ENCODE results near the gene CXXC4. TPM values are rescaled to one million over a fixed set of nuclear protein-coding genes. Genes with fewer than 3 reads are reported as not detected.

The CXXC4 gene
- total and polyA plus RNA-seq, 12 donors = 0.46 to 6.0 (median 4.0) TPM

GRCh38 chr4:104530426-104530825, 35.7 kb upstream of the CXXC4 start:
- Histone ChIP-seq H3K4me1 (peaks cover 0 to 6% (median 0%) of the 10 kb centered on the region in 9 donors), H3K27ac (no peak overlapping the region), H3K27me3 (no peaks in the 10 kb centered on the region), H3K36me3 (no peaks in the 10 kb centered on the region), H3K4me3 (no peak overlapping the region), H3K9me3 (peaks cover 0 to under 1% (median 0%) of the 10 kb centered on the region in 11 donors)
- 76 to 82% methylated on average over 2 of the region's 2 CpGs for WGBS, 2 donors
- DNase-seq (no peak), ATAC-seq (no peak)
- intact Hi-C loops (cut with DNase I) = loop anchor here in 2 of 10 donors (10.0 kb wide), 1 partner anchor 466 kb away; no protein-coding TSS in a partner anchor
- TF ChIP-seq, protein P1, sequence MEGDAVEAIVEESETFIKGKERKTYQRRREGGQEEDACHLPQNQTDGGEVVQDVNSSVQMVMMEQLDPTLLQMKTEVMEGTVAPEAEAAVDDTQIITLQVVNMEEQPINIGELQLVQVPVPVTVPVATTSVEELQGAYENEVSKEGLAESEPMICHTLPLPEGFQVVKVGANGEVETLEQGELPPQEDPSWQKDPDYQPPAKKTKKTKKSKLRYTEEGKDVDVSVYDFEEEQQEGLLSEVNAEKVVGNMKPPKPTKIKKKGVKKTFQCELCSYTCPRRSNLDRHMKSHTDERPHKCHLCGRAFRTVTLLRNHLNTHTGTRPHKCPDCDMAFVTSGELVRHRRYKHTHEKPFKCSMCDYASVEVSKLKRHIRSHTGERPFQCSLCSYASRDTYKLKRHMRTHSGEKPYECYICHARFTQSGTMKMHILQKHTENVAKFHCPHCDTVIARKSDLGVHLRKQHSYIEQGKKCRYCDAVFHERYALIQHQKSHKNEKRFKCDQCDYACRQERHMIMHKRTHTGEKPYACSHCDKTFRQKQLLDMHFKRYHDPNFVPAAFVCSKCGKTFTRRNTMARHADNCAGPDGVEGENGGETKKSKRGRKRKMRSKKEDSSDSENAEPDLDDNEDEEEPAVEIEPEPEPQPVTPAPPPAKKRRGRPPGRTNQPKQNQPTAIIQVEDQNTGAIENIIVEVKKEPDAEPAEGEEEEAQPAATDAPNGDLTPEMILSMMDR (IDR thresholded peaks at IDR 0.05) = no peak

DNA sequence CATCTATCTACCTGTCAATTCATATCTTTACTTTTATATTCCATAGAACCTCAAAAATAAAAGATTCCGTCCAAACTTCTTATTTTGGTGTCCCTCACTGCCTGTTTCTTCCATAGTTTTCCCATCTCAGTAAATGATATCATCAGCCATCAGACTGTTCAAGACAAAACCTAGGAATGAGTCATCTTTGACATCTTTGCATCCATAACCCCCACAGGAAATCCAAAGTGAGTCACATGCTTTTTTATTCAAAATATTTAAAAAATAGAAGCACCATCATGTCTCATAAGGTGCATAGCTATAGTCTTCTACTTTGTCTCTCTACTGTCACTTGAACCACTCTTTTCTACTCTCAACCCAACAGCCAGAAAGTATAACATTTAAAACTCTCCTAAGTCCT, 29.9 kb upstream of the CXXC4 start:
- DNase-seq = no peak
- Histone ChIP-seq H3K4me1 (no peaks in the 10 kb centered on the region), H3K4me3 (no peak overlapping the region), H3K9me3 (no peaks in the 10 kb centered on the region), H3K36me3 (no peaks in the 10 kb centered on the region), H3K27me3 (no peaks in the 10 kb centered on the region), H3K27ac (no peak overlapping the region)
- intact Hi-C loops (cut with DNase I) = no loop called here
- ATAC-seq = no peak
- TF ChIP-seq, protein P1 (IDR thresholded peaks at IDR 0.05) = no peak
- WGBS, 2 donors = 73 to 86% methylated on average over 1 of the region's 1 CpG

- Histone ChIP-seq H3K36me3 (no peaks in the 10 kb centered on the region), H3K4me3 (no peak overlapping the region), H3K27me3 (no peaks in the 10 kb centered on the region), H3K9me3 (no peaks in the 10 kb centered on the region), H3K27ac (no peak overlapping the region), H3K4me1 (no peaks in the 10 kb centered on the region)
- intact Hi-C loops (cut with DNase I) = no loop called here
- TF ChIP-seq, protein P1 (IDR thresholded peaks at IDR 0.05) = no peak
- ATAC-seq = no peak
- no peak for DNase-seq
- WGBS, 2 donors = 35 to 77% methylated on average over 2 of the region's 2 CpGs
Measured at GRCh38 chr4:104524026-104524425, 29.3 kb upstream of the CXXC4 start.

GRCh38 chr4:104519588-104519987, 24.9 kb upstream of the CXXC4 start:
- Histone ChIP-seq H3K27me3 (no peaks in the 10 kb centered on the region), H3K4me1 (no peaks in the 10 kb centered on the region), H3K4me3 (no peak overlapping the region), H3K9me3 (no peaks in the 10 kb centered on the region), H3K27ac (no peak overlapping the region), H3K36me3 (no peaks in the 10 kb centered on the region)
- ATAC-seq (no peak), DNase-seq (no peak)
- TF ChIP-seq, protein P1 (IDR thresholded peaks at IDR 0.05) = no peak
- intact Hi-C loops (cut with DNase I) = no loop called here

DNA sequence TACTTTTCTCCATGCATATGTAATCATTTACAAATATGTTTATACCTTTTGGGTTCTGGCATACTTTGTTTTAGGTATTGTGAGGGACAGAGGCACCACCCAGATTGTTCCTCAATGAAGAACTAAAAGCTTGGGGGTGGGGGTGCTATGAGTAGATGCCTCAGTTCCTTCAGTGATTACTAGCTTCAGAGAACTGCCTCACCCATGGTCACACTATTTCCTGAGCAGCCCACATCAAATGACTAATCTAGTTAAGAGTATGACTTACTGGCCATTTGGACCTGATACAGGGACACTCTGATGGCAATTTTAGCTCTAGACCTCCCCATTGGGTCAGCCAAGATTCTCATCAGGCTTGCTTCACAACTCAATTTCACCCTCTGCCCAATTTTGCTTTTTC, 22.2 kb upstream of the CXXC4 start:
- no peak for DNase-seq
- Histone ChIP-seq H3K27ac (no peak overlapping the region), H3K9me3 (no peaks in the 10 kb centered on the region), H3K4me3 (no peak overlapping the region), H3K27me3 (no peaks in the 10 kb centered on the region), H3K36me3 (no peaks in the 10 kb centered on the region), H3K4me1 (no peaks in the 10 kb centered on the region)
- ATAC-seq = no peak
- intact Hi-C loops (cut with DNase I) = no loop called here
- TF ChIP-seq, protein P1 (IDR thresholded peaks at IDR 0.05) = no peak
